Breast epithelium (tissue), 3 donors: Measurements from ENCODE around the gene MSN.

Source experiments
- CTCF ChIP-seq, 3 donors: fragments of 450-650 bp; IDR thresholded peaks; one replicate each; pipeline ENCODE4 v1.5.1; 2016 to 2017; ENCODE audit warnings: antibody characterized with exemption in 3 of 3, mild to moderate bottlenecking in 3 of 3, moderate library complexity in 3 of 3
- POLR2AphosphoS5 ChIP-seq, 3 donors: sonication (generic); formaldehyde crosslinking; IDR thresholded peaks; one replicate each; pipeline ENCODE4 v1.6.1; 2017; ENCODE audit warnings: antibody characterized with exemption in 3 of 3

- TF ChIP-seq CTCF (IDR thresholded peaks at IDR 0.05) (no peak), POLR2AphosphoS5 (IDR thresholded peaks at IDR 0.05) (no peak)
These were observed 33.6 kb upstream of the MSN start for GRCh38 chrX:65633826-65634225.
